Endothelial cell of umbilical vein (primary cell): Measurements from ENCODE around the gene DPP3. TPM values are rescaled to one million over a fixed set of nuclear protein-coding genes. Genes with fewer than 3 reads are reported as not detected.

Experiments used
- BruUV-seq: library from RNA; stranded (reverse); fragments of 400-500 nt; replicated peaks from 2 replicates; lab custom pipeline; 2021; lab: Mats Ljungman, UMichigan
- CTCF ChIA-PET: fragments of 300-600, 350-600 bp; sonication (Branson Sonifier 250); formaldehyde crosslinking; loops from one replicate; lab custom pipeline; 2021; ENCODE audit warnings: antibody characterized with exemption, inconsistent platforms; lab: Charles Lee
- POLR2A ChIA-PET: fragments of 300-600, 350-600 bp; sonication (Branson Sonifier 250); formaldehyde crosslinking; loops from one replicate; lab custom pipeline; 2021; ENCODE audit warnings: antibody characterized with exemption, inconsistent platforms; lab: Charles Lee
- DNase-seq: peaks from one replicate; pipeline ENCODE4 v3.0.0-alpha.2; 2011; ENCODE audit warnings: low read depth, low spot score
- FAIRE-seq: peaks from 2 replicates; lab custom pipeline; 2011; peaks lifted over from hg19 to GRCh38; lab: Jason Lieb, UNC
- H2AFZ ChIP-seq: 2 replicates; pipeline ENCODE4 v1.6.0; 2012; ENCODE audit warnings: low read depth, low read length, control low read depth, inconsistent platforms
- H3K27ac ChIP-seq: 2 replicates; pipeline ENCODE4 v1.5.1; 2011; ENCODE audit warnings: low read depth, mild to moderate bottlenecking, control low read depth, low read length, moderate library complexity; ENCODE audit not compliant: insufficient read depth
- H3K27me3 ChIP-seq, 2 experiments: 2 replicates each; pipeline versions ENCODE4 v1.6.0 to v1.6.1; 2011; ENCODE audit warnings: low read length in 2 of 2, mixed read lengths in 1 of 2; ENCODE audit not compliant: control insufficient read depth in 2 of 2, insufficient read depth in 2 of 2
- H3K36me3 ChIP-seq, 2 experiments: 2 replicates in 1 of 2; 3 replicates in 1 of 2; pipeline ENCODE4 v1.5.1; 2011; ENCODE audit warnings: low read length in 2 of 2, mild to moderate bottlenecking in 1 of 2, moderate library complexity in 1 of 2; ENCODE audit not compliant: control insufficient read depth in 2 of 2, insufficient read depth in 2 of 2; ENCODE audit errors: extremely low read depth in 1 of 2
- H3K4me1 ChIP-seq: 3 replicates; pipeline ENCODE4 v1.5.1; 2011; ENCODE audit warnings: mild to moderate bottlenecking, low read length; ENCODE audit not compliant: control insufficient read depth, insufficient read depth; ENCODE audit errors: extremely low read depth
- H3K4me2 ChIP-seq: 2 replicates; pipeline ENCODE4 v1.6.1; 2011; ENCODE audit warnings: low read length, control low read depth, mixed read lengths; ENCODE audit not compliant: insufficient read depth
- H3K4me3 ChIP-seq, 3 experiments: fragments of 200-600 bp in 1 of 3; sonication (generic), shearing (Covaris generic) in 1 of 3; replicated peaks in 1 of 3; 2 replicates each; pipeline ENCODE4 v1.5.1; 2011 to 2016; ENCODE audit warnings: control low read depth in 3 of 3, low read length in 3 of 3, mild to moderate bottlenecking in 2 of 3, inconsistent platforms in 1 of 3, low read depth in 1 of 3, moderate library complexity in 1 of 3; ENCODE audit not compliant: insufficient read depth in 1 of 3
- H3K79me2 ChIP-seq: 2 replicates; pipeline ENCODE4 v1.6.0; 2012; ENCODE audit warnings: low read length, inconsistent platforms; ENCODE audit not compliant: control insufficient read depth, insufficient read depth
- H3K9ac ChIP-seq: replicated peaks from 2 replicates; pipeline ENCODE3; 2011; ENCODE audit warnings: low read length, control low read depth; ENCODE audit not compliant: insufficient read depth; ENCODE audit errors: extremely low read depth
- H3K9me1 ChIP-seq: replicated peaks from 3 replicates; pipeline ENCODE4 v1.6.0; 2011; ENCODE audit warnings: mild to moderate bottlenecking, low read length; ENCODE audit not compliant: control insufficient read depth, insufficient read depth; ENCODE audit errors: extremely low read depth
- H3K9me3 ChIP-seq: replicated peaks from 2 replicates; pipeline ENCODE4 v1.5.1; 2012; ENCODE audit warnings: low read length, inconsistent platforms; ENCODE audit not compliant: control insufficient read depth, insufficient read depth
- H4K20me1 ChIP-seq: replicated peaks from 2 replicates; pipeline ENCODE3; 2011; ENCODE audit warnings: mild to moderate bottlenecking, low read length; ENCODE audit not compliant: control insufficient read depth, insufficient read depth; ENCODE audit errors: extremely low read depth
- JUN ChIP-seq: IDR thresholded peaks from 2 replicates; pipeline ENCODE4 v1.6.1; 2011; ENCODE audit warnings: borderline replicate concordance, low read depth; ENCODE audit not compliant: insufficient read length, insufficient read depth
- MAX ChIP-seq: IDR thresholded peaks from 2 replicates; pipeline ENCODE4 v1.6.1; 2011; ENCODE audit not compliant: insufficient read depth, insufficient read length
- POLR2AphosphoS5 ChIP-seq: IDR thresholded peaks from 2 replicates; pipeline ENCODE4 v1.6.1; 2012; ENCODE audit warnings: low read depth, mild to moderate bottlenecking, control low read depth, low read length, moderate library complexity; ENCODE audit not compliant: insufficient read depth
- dilution Hi-C: fragments of 300-500 bp; cut with MboI; formaldehyde crosslinking; loops from one replicate; pipeline ENCODE4 v1.15.0; 2019; ENCODE audit warnings: low sequenced_read_pairs; ENCODE audit not compliant: extremely low pct_ligation_motif_present
- intact Hi-C: fragments of 100-400 bp; cut with micrococcal nuclease; formaldehyde crosslinking; loops from one replicate; pipeline ENCODE4 v1.10.0; 2022
- polyA plus RNA-seq, 4 experiments: library from polyadenylated mRNA; depleted of rRNA in 3 of 4; stranded (reverse) in 3 of 4; unstranded in 1 of 4; fragments of >200 nt; gene quantifications; 2 replicates each; pipeline versions ENCODE4 v1.2.1 to v1.2.3, GENCODE V29; 2011 to 2012; ENCODE audit warnings: missing spikeins in 1 of 4
- total RNA-seq: library from RNA; stranded (reverse); gene quantifications from 2 replicates; pipeline ENCODE4 v1.2.3, GENCODE V29; 2021
- TF ChIP-seq, protein P1 (sequence below), 2 donors: IDR thresholded peaks; 1 replicate in 1 of 2; 2 replicates in 1 of 2; pipeline ENCODE4 v1.5.1; 2011; ENCODE audit warnings: low read length in 2 of 2, mild to moderate bottlenecking in 2 of 2, moderate library complexity in 2 of 2, control low read depth in 1 of 2, inconsistent platforms in 1 of 2, low read depth in 1 of 2; ENCODE audit not compliant: insufficient read depth in 1 of 2; ENCODE audit errors: extremely low read depth in 1 of 2

The DPP3 gene
- total and polyA plus RNA-seq, 2 donors (not counting 3 experiments of a cell fraction or from before 2014, with no cell fraction given): 46.4 to 50.4 TPM

DNA sequence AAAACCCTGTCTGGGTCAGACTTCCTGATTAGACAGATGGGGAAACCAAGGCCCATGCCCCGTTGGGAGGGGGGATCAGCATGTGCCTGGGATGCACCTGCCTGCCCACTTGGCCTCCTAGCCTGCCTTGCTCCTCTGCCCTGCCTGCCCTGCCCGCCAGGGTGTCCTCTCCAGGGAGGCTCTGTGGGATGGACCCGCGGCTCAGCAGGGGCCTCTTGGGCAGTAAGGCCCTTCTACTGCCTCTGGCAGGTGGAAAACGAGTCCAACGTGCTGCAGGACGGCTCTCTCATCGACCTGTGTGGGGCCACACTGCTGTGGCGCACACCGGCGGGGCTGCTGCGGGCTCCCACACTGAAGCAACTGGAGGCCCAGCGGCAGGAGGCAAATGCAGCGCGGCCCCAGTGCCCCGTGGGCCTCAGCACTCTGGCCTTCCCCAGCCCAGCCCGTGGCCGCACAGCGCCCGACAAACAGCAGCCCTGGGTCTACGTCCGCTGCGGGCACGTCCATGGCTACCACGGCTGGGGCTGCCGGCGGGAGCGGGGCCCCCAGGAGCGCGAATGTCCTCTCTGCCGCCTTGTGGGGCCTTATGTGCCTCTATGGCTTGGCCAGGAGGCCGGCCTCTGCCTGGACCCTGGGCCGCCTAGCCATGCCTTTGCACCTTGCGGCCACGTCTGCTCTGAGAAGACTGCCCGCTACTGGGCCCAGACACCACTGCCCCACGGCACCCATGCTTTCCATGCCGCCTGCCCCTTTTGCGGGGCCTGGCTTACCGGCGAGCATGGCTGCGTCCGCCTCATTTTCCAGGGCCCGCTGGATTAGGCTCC is 4.7 kb upstream of the DPP3 start:
- Histone ChIP-seq H3K9me3 (no peaks in the 10 kb centered on the region), H3K79me2 (peaks cover 7% of the 10 kb centered on the region), H3K9me1 (no peaks in the 10 kb centered on the region), H4K20me1 (no peaks in the 10 kb centered on the region), H3K4me1 (peaks cover 6% of the 10 kb centered on the region), H2AFZ (no peak overlapping the region), H3K4me3 (no peak overlapping the region), H3K27me3 (no peaks in the 10 kb centered on the region), H3K9ac (no peak overlapping the region), H3K36me3 (no peaks in the 10 kb centered on the region), H3K27ac (no peak overlapping the region), H3K4me2 (no peak overlapping the region)
- no peak for TF ChIP-seq JUN
- CTCF ChIA-PET: no interaction called here
- BruUV-seq: no TSS peak
- intact Hi-C loops: no loop called here
- FAIRE-seq: no peak
- no peak for DNase-seq
- POLR2A ChIA-PET: no interaction called here
- dilution Hi-C loops: no loop called here

- intact Hi-C loops: no loop called here
- Histone ChIP-seq H3K4me3 (no peak overlapping the region), H4K20me1 (no peaks in the 10 kb centered on the region), H3K4me1 (peaks cover 10% of the 10 kb centered on the region), H3K27me3 (no peaks in the 10 kb centered on the region), H3K9me1 (no peaks in the 10 kb centered on the region), H3K9ac (no peak overlapping the region), H3K36me3 (no peaks in the 10 kb centered on the region), H3K9me3 (no peaks in the 10 kb centered on the region), H2AFZ (no peak overlapping the region), H3K27ac (no peak overlapping the region), H3K4me2 (no peak overlapping the region), H3K79me2 (peaks cover 7% of the 10 kb centered on the region)
- no peak for FAIRE-seq
- ChIA-PET POLR2A (no interaction called here), CTCF (no interaction called here)
- TF ChIP-seq, protein P1, sequence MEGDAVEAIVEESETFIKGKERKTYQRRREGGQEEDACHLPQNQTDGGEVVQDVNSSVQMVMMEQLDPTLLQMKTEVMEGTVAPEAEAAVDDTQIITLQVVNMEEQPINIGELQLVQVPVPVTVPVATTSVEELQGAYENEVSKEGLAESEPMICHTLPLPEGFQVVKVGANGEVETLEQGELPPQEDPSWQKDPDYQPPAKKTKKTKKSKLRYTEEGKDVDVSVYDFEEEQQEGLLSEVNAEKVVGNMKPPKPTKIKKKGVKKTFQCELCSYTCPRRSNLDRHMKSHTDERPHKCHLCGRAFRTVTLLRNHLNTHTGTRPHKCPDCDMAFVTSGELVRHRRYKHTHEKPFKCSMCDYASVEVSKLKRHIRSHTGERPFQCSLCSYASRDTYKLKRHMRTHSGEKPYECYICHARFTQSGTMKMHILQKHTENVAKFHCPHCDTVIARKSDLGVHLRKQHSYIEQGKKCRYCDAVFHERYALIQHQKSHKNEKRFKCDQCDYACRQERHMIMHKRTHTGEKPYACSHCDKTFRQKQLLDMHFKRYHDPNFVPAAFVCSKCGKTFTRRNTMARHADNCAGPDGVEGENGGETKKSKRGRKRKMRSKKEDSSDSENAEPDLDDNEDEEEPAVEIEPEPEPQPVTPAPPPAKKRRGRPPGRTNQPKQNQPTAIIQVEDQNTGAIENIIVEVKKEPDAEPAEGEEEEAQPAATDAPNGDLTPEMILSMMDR (IDR thresholded peaks at IDR 0.05; ENCODE audit: extremely low read depth in 1 of 2, insufficient read depth in 1 of 2, low read depth in 1 of 2, low read length in 2 of 2): no peak
- TF ChIP-seq MAX (no peak), POLR2AphosphoS5 (no peak), JUN (no peak)
- dilution Hi-C loops: no loop called here
- no TSS peak for BruUV-seq
- no peak for DNase-seq
Observed at GRCh38 chr11:66476173-66476840, 3.9 kb upstream of the DPP3 start.
